Activated T-cell treated with anti-CD3 and anti-CD28 coated beads, Interleukin-2, amount 50 U/mL, for 4 hours (primary cell): ENCODE data around the gene CSH2. TPM values are rescaled to one million over a fixed set of nuclear protein-coding genes. Genes with fewer than 3 reads are reported as not detected.

Source experiments
- ATAC-seq, 2 donors: fragments of 200-7000 bp; cut with Tn5 transposase; one replicate each; pipeline ENCODE4 v1.10.0; 2021
- DNase-seq: peaks from one replicate; pipeline ENCODE4 v3.0.0-alpha.2; 2020
- H3K27me3 Mint-ChIP-seq: one replicate; pipeline ENCODE4 v1.8.0; 2021; ENCODE audit warnings: low read depth, mixed read lengths
- H3K36me3 Mint-ChIP-seq: one replicate; pipeline ENCODE4 v1.8.0; 2022; ENCODE audit warnings: mixed read lengths; ENCODE audit not compliant: insufficient read depth
- H3K4me1 Mint-ChIP-seq: one replicate; pipeline ENCODE4 v1.8.0; 2021; ENCODE audit warnings: low read depth, mixed read lengths
- H3K4me3 Mint-ChIP-seq: one replicate; pipeline ENCODE4 v1.8.0; 2021; ENCODE audit warnings: mild to moderate bottlenecking, moderate library complexity, mixed read lengths
- H3K9me3 Mint-ChIP-seq: one replicate; pipeline ENCODE4 v1.8.0; 2021; ENCODE audit warnings: mixed read lengths
- total RNA-seq, 3 donors: library from RNA; stranded (reverse); gene quantifications; one replicate each; pipeline ENCODE4 v1.2.1, GENCODE V29; 2021

Gene CSH2
- total RNA-seq, 3 donors from 2014 or later = not detected

DNA sequence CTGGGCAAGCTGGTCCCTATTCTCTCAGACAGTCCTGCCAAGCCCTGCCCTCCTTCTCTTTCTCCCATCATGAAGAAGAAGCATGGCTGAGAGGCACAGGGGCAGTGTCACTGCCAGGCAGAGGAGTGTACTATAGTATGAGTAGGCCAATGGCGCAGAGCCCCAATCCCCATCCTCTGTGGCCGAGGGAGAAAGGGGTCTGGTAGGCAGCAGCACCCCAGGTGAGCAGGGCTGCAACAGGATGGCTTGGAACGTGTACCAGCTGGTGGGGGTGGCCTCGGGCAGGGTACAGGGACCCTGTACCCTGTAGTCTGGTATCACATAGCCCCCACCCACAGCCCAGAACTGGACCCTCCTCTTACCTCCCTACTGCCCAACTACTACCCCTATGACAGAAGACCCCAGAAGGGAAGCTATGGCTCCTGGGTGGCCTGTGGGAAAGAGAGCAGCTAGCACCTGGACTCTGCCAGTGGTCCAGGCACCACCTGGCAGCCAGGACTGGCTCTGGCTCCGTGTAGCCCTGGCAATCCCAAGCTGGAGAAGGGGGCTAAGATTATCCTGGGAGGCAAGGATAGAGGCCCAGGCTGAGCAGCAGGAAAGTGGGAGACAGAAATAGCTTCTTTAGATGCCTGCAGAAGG is 35.4 kb downstream of the CSH2 start:
- peaks cover 47% of the 10 kb centered on the region for H3K4me1 Mint-ChIP-seq
- ATAC-seq = no peak
- DNase-seq = no peak

DNA sequence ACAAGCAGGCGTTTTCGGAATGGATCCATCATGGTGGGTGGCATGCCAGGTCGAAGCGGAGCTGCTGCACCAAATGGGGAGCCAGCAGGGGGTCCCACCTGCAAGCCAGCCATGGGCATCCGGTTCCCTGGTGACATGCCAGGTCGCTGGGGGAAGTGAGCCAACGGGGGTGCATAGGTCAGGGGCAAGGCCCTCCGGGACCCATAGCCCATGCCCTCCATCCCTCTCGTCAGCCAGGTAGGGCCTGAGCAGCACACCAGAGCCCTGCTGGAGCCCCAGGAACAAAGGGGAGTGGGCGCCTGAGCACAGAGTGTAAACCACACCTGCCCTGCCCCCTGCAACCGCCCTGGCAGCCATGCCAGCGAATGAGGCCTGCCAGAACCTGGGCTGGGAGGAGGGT is 36.0 kb downstream of the CSH2 start:
- Mint-ChIP-seq H3K9me3 (no peaks in the 10 kb centered on the region), H3K27me3 (no peaks in the 10 kb centered on the region), H3K36me3 (peaks cover 15% of the 10 kb centered on the region), H3K4me1 (peaks cover 48% of the 10 kb centered on the region), H3K4me3 (no peak overlapping the region)
- no peak for ATAC-seq
- DNase-seq = no peak

More for the DNA sequence above, 35.4 kb downstream of the CSH2 start:
- H3K36me3 Mint-ChIP-seq = peaks cover 15% of the 10 kb centered on the region
- H3K27me3 Mint-ChIP-seq = no peaks in the 10 kb centered on the region
- no peak overlapping the region for H3K4me3 Mint-ChIP-seq
- H3K9me3 Mint-ChIP-seq = no peaks in the 10 kb centered on the region

DNA sequence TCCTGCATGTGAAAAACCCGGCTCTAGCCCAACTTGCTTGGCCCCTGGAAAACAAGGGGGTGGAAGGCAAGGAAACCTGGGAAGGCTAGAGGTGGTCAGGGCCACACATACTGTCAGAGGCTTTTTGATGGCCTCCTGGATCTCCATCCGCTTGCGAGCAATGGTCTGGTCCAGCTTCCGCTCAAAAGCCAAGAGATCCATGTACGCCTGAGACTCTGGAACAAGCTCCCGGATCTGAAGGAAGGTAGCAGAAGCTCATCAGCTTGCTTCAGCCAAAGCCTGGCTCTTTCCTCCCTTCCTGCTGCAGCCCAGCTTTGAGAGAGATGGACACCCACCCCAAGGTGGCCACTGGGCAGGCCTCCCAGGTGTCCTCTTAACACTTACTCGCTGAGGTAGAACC is 36.7 kb downstream of the CSH2 start:
- Mint-ChIP-seq H3K4me3 (no peak overlapping the region), H3K36me3 (peaks cover 21% of the 10 kb centered on the region), H3K9me3 (no peaks in the 10 kb centered on the region), H3K27me3 (no peaks in the 10 kb centered on the region), H3K4me1 (peaks cover 54% of the 10 kb centered on the region)
- DNase-seq (no peak), ATAC-seq (no peak)

DNA sequence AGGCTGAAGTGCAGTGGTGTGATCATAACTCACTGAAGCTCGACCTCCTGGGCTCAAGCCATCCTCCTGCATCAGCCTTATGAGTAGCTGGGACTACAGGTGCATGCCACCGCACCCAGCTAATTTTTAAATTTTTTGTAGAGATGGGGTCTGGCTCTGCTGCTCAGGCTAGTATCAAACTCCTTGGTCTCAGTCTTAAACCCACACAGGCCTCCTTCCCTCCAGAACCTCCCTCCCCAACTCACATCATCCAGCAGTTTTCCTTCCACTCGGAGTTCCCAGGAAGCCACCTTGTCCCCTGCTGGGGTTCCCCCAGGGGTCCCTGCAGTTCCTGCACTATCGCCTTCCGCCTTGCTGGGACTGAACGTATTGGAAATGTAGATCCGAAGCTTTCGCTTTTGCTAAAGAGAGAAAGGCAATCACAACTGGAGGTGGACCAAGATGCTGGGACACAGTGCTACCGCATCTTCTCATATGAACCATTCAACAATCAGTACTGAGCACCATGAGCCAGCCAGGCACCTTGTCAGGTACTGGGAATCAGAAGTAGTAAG is 38.2 kb downstream of the CSH2 start:
- H3K4me1 Mint-ChIP-seq = peaks cover 56% of the 10 kb centered on the region
- no peaks in the 10 kb centered on the region for H3K9me3 Mint-ChIP-seq
- DNase-seq = no peak
- peaks cover 35% of the 10 kb centered on the region for H3K36me3 Mint-ChIP-seq
- no peak overlapping the region for H3K4me3 Mint-ChIP-seq
- no peaks in the 10 kb centered on the region for H3K27me3 Mint-ChIP-seq
- no peak for ATAC-seq

DNA sequence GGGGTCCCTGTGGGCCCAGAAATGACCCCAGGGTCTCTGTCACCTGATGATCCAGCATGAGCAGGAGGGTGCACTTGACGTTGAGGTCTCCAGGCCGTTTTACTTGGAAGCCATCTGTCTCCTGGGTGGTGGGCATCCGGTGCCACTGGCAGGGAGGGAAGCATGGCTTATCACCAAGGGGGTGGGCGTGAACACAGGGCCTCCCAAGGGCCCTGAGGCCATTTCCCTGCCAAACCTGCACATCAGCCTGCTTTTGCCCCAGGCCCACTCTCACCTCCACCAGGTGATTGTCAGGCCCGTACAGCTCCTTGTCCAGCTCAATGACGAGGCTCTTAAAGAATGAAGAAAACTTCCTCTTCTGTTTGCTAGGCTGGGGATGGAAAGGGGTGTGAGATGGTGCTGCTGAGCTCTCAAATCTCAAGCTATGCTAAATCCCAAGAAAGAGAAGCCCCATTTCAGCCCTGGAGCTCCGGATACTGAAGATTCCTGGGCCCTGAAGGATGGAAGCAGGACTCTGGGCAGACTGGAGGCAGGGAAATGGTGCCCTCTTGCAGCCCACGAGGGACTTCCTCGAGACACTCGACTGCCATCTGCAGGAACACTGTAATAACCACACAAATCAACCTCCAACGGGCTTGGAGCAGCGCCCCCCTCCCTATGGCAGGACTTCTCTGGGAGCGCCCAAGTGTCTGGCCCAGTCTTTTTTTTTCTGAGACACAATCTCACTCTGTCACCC is 38.9 kb downstream of the CSH2 start:
- no peaks in the 10 kb centered on the region for H3K27me3 Mint-ChIP-seq
- peak; percentile 56 for DNase-seq
- ATAC-seq = peak; percentile 75 to 86
- no peaks in the 10 kb centered on the region for H3K9me3 Mint-ChIP-seq
- no peak overlapping the region for H3K4me3 Mint-ChIP-seq
- H3K4me1 Mint-ChIP-seq = peaks cover 62% of the 10 kb centered on the region
- H3K36me3 Mint-ChIP-seq = peaks cover 40% of the 10 kb centered on the region

DNA sequence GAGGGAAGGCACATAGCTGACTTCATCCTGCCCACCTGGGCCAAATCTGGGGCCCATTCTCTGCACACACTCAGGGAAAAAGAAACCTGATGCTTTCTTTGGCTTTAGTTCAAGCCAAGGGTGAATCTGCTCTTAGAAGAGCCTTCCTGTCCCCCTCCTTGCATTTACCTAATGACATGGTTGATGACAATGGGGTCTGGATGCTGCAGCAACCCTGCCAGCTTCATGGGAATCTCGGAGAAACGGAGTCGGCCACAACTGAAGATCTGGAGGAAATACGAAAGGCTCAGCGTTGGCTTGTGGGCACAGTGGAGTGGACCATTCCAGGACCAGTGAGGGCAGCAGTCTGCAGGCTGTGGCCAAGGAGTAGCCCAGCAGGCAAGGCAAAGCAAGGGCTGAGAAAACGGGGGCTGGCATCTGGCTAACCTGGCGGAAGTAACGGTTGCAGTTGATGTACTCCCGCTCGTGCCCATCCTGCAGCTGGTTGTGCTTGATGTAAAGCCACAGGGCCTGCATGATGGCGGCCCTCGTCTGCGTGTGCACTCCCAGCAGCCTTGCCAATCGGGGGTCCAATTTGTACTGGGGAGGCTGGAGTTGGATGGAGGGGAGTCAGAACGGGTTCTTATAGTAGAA is 39.6 kb downstream of the CSH2 start:
- Mint-ChIP-seq H3K27me3 (no peaks in the 10 kb centered on the region), H3K4me3 (no peak overlapping the region), H3K36me3 (peaks cover 47% of the 10 kb centered on the region), H3K9me3 (no peaks in the 10 kb centered on the region), H3K4me1 (peaks cover 62% of the 10 kb centered on the region)
- ATAC-seq (no peak), DNase-seq (no peak)

DNA sequence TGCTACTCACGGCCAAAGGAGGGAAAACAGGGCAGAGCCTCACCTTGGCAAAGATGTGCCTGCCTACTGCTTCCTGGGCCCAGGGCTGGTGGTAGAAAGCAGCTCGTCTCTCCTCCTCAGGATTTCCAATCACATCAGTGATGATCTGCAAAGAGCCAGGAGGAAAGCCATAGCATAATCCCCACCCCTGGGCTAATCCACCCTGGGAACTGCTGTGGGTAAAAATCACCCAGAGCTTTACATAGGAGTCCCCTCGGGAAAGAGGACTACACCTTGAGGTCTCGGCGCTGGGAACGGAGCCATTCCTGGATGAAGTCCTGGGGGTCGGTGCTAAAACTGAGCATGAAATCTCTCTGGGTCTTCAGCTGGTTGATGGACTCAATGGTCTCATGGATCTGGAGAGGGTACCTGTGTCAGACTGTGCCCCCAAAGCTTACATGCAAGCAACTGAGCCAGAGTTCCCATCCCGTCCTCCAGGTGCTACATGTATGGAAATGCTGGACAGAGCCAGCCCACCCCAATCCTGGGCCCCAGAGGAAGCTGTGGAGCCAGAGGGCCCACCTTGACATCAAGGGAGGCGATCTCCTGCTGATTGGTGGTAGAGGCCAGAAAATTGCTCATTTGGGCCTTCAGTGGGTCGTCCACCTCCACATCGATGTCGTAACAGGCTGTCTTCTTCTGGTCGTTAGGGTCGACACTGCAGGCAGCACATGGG is 40.3 kb downstream of the CSH2 start:
- ATAC-seq = no peak
- Mint-ChIP-seq H3K27me3 (no peaks in the 10 kb centered on the region), H3K36me3 (peaks cover 50% of the 10 kb centered on the region), H3K9me3 (no peaks in the 10 kb centered on the region), H3K4me3 (no peak overlapping the region), H3K4me1 (peaks cover 61% of the 10 kb centered on the region)
- DNase-seq = no peak

DNA sequence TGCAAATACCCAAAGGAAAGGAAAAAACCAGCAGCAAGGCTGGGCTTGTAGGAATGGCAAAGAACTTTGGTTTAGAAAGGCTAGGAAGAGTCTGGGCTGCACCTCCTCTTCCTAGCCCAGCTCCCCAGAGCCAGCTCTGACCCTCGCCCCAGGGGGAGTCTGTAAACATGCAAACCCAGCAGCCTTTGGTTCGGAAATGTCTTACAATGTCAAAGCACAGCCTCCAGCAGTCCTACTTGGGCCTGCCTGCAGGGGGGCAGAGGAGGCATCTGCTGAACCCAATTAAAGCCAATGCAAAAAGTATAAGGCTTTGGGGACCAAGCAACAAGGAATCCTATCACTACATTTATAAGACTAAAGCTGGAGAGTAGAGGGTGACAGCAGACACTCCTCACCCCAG is 41.0 kb downstream of the CSH2 start:
- H3K27me3 Mint-ChIP-seq = no peaks in the 10 kb centered on the region
- no peak for DNase-seq
- H3K4me3 Mint-ChIP-seq = no peak overlapping the region
- H3K4me1 Mint-ChIP-seq = peaks cover 60% of the 10 kb centered on the region
- ATAC-seq = peak in 1 of 2 donors; percentile 13
- no peaks in the 10 kb centered on the region for H3K9me3 Mint-ChIP-seq
- H3K36me3 Mint-ChIP-seq = peaks cover 54% of the 10 kb centered on the region

DNA sequence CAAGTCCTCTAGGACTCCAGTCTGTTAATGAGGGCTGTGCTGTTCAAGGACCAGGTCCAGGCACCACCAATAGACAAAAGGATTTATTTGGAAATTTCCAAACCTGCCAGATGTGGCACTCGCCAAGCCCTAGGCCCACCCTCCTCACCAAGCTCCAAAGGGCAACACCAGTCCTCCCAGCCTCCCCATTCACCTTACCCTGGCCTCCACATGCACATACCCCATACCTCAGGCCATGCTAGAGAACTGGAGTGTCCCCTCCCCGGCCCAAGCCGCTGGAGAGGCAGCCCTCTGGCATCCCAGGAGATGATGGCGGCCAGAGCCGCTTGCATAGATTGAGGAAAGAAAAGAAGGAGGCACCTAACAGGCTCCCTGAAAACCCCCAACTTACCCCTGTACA is 41.5 kb downstream of the CSH2 start:
- Mint-ChIP-seq H3K4me3 (no peak overlapping the region), H3K27me3 (no peaks in the 10 kb centered on the region), H3K9me3 (no peaks in the 10 kb centered on the region), H3K36me3 (peaks cover 55% of the 10 kb centered on the region), H3K4me1 (peaks cover 60% of the 10 kb centered on the region)
- DNase-seq (no peak), ATAC-seq (no peak)

DNA sequence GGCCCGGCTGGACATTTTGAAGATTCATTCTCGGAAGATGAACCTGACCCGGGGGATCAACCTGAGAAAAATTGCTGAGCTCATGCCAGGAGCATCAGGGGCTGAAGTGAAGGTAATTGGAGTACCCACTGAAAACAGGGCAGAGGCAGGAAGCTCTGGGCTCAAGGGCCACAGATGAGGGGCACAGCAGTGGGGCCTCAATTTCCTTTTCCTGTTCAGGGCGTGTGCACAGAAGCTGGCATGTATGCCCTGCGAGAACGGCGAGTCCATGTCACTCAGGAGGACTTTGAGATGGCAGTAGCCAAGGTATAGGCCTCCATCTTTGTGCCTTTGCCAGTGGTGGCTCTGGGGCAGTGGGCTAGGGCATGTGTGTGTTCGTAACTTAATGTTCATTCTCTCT is 42.0 kb downstream of the CSH2 start:
- Mint-ChIP-seq H3K4me3 (no peak overlapping the region), H3K4me1 (peaks cover 64% of the 10 kb centered on the region), H3K27me3 (no peaks in the 10 kb centered on the region), H3K36me3 (peaks cover 56% of the 10 kb centered on the region), H3K9me3 (no peaks in the 10 kb centered on the region)
- ATAC-seq (no peak), DNase-seq (no peak)

DNA sequence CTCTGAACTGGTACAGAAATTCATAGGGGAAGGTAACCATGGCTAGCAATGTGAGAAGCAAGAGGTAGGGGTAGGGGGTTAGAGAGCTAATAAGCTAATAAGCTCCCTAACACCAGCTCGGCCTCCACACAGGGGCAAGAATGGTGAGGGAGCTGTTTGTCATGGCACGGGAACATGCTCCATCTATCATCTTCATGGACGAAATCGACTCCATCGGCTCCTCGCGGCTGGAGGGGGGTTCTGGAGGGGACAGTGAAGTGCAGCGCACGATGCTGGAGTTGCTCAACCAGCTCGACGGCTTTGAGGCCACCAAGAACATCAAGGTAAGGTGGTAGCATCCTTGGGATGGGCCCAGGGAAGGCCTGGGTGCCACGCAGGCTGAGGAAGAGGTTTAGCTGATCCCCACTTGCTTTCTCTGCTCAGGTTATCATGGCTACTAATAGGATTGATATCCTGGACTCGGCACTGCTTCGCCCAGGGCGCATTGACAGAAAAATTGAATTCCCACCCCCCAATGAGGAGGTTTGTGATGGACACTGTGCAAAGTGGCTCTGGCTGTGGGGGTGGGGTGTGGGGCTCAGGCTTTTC is 42.5 kb downstream of the CSH2 start:
- no peaks in the 10 kb centered on the region for H3K9me3 Mint-ChIP-seq
- peaks cover 68% of the 10 kb centered on the region for H3K4me1 Mint-ChIP-seq

DNA sequence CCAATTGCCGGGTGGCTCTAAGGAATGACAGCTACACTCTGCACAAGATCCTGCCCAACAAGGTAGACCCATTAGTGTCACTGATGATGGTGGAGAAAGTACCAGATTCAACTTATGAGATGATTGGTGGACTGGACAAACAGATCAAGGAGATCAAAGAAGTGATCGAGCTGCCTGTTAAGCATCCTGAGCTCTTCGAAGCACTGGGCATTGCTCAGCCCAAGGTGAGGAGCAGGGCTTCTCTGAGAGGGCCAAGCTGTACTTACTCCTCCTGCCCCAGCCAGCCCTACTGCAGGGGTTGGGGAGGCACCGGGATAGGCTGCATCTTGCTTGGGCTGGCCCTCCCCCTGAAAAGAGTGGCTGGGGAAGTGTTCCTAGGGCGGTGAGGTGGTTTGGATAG is 43.2 kb downstream of the CSH2 start:
- H3K36me3 Mint-ChIP-seq = peaks cover 58% of the 10 kb centered on the region
- H3K4me1 Mint-ChIP-seq = peaks cover 72% of the 10 kb centered on the region
- ATAC-seq (no peak), DNase-seq (no peak)
- no peaks in the 10 kb centered on the region for H3K27me3 Mint-ChIP-seq
- no peaks in the 10 kb centered on the region for H3K9me3 Mint-ChIP-seq
- H3K4me3 Mint-ChIP-seq = no peak overlapping the region

More for the DNA sequence above, 42.5 kb downstream of the CSH2 start:
- H3K36me3 Mint-ChIP-seq = peaks cover 55% of the 10 kb centered on the region
- no peak for ATAC-seq
- no peak for DNase-seq
- no peaks in the 10 kb centered on the region for H3K27me3 Mint-ChIP-seq
- H3K4me3 Mint-ChIP-seq = no peak overlapping the region

DNA sequence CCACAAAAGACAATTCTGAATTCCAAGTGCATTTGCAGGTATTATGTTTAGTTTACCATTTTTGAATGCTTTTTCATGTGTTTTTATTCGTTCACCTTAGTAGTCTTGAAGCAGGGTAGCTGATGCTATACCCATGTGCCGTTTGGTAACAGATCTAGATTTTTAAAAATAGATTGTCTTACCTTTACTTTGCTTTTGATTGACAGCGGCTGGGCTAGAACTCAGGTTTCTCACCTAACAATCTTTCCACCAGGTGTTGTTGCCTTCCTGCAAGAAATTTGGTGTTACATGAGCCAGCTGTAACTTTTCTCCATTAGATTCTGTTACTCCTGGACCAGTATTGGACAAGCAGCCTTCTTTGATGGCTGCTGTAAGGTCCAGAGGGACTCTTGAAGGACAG is 44.5 kb downstream of the CSH2 start:
- Mint-ChIP-seq H3K4me1 (peaks cover 74% of the 10 kb centered on the region), H3K4me3 (peak overlapping the region; percentile 99), H3K9me3 (no peaks in the 10 kb centered on the region), H3K36me3 (peaks cover 66% of the 10 kb centered on the region), H3K27me3 (no peaks in the 10 kb centered on the region)
- DNase-seq = no peak
- ATAC-seq = no peak

DNA sequence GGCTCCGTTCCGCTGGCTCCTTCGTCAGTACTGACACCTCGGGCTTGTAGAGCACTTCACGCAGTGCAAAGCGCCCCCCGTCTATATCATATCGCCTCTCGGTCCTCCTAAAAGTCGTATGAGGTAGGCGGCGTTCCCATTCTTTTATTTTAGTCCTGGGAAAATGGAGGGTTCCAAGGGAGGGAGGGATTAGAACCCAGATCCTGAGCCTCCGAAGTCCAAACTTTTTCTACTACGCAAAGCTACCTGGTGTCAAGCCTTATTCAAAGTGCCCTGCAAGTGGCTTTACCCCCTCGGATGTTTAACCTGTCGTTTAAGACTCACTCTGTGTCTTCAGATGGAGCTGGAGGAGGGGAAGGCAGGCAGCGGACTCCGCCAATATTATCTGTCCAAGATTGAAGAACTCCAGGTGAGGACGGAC is 45.7 kb downstream of the CSH2 start:
- no peaks in the 10 kb centered on the region for H3K27me3 Mint-ChIP-seq
- peaks cover 77% of the 10 kb centered on the region for H3K4me1 Mint-ChIP-seq
- no peak for ATAC-seq
- peaks cover 69% of the 10 kb centered on the region for H3K36me3 Mint-ChIP-seq
- H3K4me3 Mint-ChIP-seq = peak overlapping the region; percentile 99
- DNase-seq = no peak
- H3K9me3 Mint-ChIP-seq = no peaks in the 10 kb centered on the region
